Amniotic stem cell (primary cell): ENCODE measurements around the gene ORMDL2.

Experiments
- DNase-seq: peaks from one replicate; lab custom pipeline; 2025; lab: John Stamatoyannopoulos, UW

The ORMDL2 gene, protein sequence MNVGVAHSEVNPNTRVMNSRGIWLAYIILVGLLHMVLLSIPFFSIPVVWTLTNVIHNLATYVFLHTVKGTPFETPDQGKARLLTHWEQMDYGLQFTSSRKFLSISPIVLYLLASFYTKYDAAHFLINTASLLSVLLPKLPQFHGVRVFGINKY

GRCh38 chr12:55817345-55818139 is at the start of gene ORMDL2, which contains the start of gene SARNP:
Gene ORMDL2 (plus strand): TSS chr12:55818041. CDS start chr12:55819000, 959 bp downstream.
Gene SARNP (minus strand): TSS chr12:55817724. CDS start chr12:55817701, 23 bp downstream.
- peak; percentile 100 for DNase-seq

DNA sequence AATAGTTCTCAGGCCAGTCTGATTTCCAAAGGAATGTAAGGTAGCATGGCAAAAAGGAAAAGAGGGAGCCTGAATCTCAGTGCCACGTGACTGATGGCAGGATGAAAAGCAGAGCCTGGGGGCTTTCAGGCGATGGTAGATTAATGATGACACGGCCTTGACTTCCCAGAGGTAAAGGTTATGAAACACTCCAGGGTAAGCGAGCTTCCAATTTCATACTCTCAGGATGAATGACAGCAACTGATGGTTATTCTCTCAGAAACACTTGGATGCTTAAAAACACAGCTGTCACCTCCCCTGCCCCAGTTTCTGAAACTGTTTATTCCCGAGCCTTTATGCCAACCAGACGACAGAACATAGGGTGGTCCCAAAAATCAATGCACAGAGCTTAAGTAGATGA is 46.1 kb upstream of the ORMDL2 start:
- DNase-seq, result no peak

GRCh38 chr12:55777856-55778255 is 40.0 kb upstream of the ORMDL2 start:
- DNase-seq, result no peak

- no peak for DNase-seq
Observed at GRCh38 chr12:55780685-55781084, 37.2 kb upstream of the ORMDL2 start.

DNA sequence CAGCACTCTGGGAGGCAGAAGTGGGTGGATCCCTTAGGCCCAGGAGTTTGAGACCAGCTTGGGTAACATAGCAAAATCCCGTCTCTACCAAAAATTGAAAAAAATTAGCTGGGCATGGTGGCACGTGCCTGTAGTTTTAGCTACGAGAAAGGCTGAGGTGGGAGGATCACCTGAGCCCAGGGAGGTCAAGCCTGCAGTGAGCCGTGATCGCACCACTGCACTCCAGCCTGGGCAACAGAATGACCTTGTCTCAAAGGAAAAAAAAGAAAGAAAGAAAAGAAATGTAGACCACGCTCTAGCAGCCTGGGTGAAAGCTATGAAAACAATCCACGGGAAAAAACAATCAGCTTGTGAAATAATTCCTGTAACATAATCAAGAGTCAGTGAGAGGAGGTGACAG is 29.3 kb upstream of the ORMDL2 start:
- no peak for DNase-seq

- no peak for DNase-seq
Observed at GRCh38 chr12:55789171-55789570, 28.7 kb upstream of the ORMDL2 start.

- no peak for DNase-seq
Observed at GRCh38 chr12:55789893-55790292, 27.9 kb upstream of the ORMDL2 start.

GRCh38 chr12:55795950-55796349 is 21.9 kb upstream of the ORMDL2 start:
- DNase-seq, result no peak

- DNase-seq, result no peak
Observed at GRCh38 chr12:55797068-55797467, 20.8 kb upstream of the ORMDL2 start.

DNA sequence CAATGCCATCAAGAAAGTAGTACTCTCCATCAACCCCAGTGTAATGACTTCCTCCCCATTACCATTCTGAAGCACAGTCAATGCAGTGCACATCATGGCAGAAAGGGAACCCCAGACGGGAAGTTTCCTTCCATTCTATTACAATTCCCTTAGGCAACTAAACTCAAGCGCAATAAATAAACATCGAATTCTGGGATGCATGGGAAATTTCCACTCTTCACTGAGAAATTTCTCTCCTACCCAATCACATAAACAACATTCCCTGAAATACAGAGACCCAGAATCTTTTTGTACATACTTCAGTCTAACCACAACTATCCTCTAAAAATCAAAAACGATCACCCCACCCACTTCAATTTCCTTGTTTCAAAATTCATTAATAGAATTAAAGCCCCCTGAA is 20.3 kb upstream of the ORMDL2 start:
- DNase-seq, result no peak

DNA sequence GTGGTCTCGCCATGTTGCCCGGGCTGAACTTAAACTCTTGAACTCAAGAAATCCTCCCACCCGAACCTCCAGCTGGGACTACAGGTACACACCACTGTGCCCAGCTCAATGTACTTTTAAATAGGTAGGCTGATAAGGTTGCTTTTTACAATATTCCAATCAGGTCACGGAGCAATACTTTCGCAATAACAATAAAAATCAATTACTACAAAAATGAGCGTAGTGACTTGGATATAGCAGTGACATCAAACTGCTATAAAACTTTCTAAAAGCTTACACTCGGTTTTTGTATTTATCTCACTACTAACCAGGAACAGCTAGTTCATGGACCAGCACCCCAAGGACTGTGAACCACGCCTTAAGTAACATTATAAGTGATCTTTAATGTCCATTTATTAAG is 10.9 kb upstream of the ORMDL2 start:
- no peak for DNase-seq

GRCh38 chr12:55809274-55809673 is 8.6 kb upstream of the ORMDL2 start:
- DNase-seq, result no peak

- no peak for DNase-seq
Observed at GRCh38 chr12:55812088-55812487, 5.8 kb upstream of the ORMDL2 start.

DNA sequence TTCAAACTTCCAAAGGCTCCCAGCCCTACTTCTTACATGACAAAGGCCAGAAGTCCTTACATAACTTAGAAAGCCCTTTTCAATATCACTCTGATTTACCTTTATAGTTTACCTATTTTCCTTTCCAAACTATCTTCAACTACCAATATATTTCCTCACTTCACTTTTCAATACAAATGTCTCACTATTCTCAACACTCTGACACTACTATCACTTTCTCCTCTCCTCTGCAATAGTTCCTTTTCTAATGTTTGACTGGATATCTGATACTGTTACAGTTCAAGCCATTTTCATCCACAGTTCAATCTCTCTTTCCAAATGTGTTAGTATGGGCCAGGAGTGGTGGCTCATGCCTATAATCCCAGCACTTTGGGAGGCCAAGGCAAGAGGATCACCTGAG is 3.6 kb upstream of the ORMDL2 start:
- no peak for DNase-seq

GRCh38 chr12:55815473-55815872 is 2.4 kb upstream of the ORMDL2 start:
- DNase-seq, result no peak

GRCh38 chr12:55816881-55817344 is 928 bp upstream of the ORMDL2 start:
- DNase-seq, result no peak

DNA sequence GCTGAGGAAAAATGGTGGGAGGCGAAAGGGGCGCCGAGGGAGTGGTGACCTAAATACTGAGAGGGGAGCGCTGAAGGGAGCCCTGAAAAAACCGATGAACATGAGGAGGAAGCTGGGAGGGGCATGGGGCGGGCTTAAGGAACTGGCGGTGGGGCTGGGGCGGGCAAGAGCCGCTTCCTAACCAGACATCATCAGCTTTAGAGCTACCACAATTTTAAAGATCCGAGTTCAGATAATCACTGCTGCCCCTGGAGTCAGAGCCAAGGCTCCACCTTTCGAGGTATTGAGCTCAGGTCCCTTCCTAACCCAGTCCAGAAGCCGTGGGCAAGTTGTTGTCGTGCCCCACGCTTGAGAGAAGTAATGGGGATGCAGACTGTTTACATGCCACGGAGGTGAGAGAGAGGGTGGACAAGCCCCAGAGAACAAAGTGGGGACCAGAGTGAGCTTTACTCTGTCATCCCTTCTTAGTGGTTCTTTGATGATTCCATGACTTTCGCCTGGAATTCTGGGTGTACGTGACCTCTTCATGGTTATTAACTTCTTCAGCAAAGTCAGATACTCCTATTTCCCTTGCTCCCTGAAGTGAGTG is 393 bp downstream of the ORMDL2 start:
- DNase-seq, result peak; percentile 72

- no peak for DNase-seq
Observed at GRCh38 chr12:55818886-55819285, 1.0 kb downstream of the ORMDL2 start.

- DNase-seq, result no peak
Observed at GRCh38 chr12:55820679-55821078, 2.8 kb downstream of the ORMDL2 start.

GRCh38 chr12:55822228-55822627 is 4.4 kb downstream of the ORMDL2 start:
- DNase-seq, result no peak

DNA sequence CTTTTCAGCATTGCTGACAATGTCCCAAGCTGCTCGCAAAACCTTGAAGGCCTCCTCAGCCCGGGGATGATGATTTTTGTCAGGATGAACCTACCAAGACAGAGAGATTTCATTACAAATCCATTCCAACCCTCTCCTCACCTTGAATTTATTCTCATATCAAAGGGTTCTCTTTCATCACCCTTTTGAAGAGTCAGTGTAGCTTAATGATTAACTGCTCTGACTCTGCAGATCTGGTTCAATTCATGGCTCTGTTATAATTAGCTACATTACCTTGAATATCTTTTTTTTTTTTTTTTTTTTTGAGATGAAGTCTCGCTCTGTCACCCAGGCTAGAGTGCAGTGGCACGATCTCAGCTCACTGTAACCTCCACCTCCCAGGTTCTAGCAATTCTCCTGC is 5.6 kb downstream of the ORMDL2 start:
- DNase-seq, result no peak

- no peak for DNase-seq
Observed at GRCh38 chr12:55824726-55825125, 6.9 kb downstream of the ORMDL2 start.

GRCh38 chr12:55827806-55828205 is 10.0 kb downstream of the ORMDL2 start:
- no peak for DNase-seq
